ENCODE results near the gene SHISA8. TPM values are rescaled to one million over a fixed set of nuclear protein-coding genes. Genes with fewer than 3 reads are reported as not detected.

SHISA8 gene
- total RNA-seq, 2 experiments from 2014 or later: 0.56 to 0.60 TPM

- Mint-ChIP-seq H3K27me3 (peaks cover 26% of the 10 kb centered on the region), H3K4me1 (ENCODE audit: low read depth) (peaks cover 16% of the 10 kb centered on the region), H3K36me3 (ENCODE audit: low read depth) (no peaks in the 10 kb centered on the region), H3K27ac (no peak overlapping the region), H3K9me3 (no peaks in the 10 kb centered on the region), H3K4me3 (peak overlapping the region; percentile 83)
- Histone ChIP-seq H3K4me3 (ENCODE audit: low read length) (no peak overlapping the region), H3K9me3 (ENCODE audit: control insufficient read depth in 1 of 2, insufficient read depth in 1 of 2, low read length in 2 of 2) (peaks cover 0 to 8% of the 10 kb centered on the region in 2 experiments), H3K4me1 (ENCODE audit: insufficient read depth, low read length) (peaks cover 40% of the 10 kb centered on the region), H3K36me3 (ENCODE audit: insufficient read depth, low read length) (no peaks in the 10 kb centered on the region), H3K27ac (ENCODE audit: low read depth in 1 of 2, low read length in 2 of 2) (no peak overlapping the region), H3K27me3 (ENCODE audit: control insufficient read depth in 1 of 2, insufficient read depth in 2 of 2, low read length in 2 of 2) (peaks cover 18 to 23% of the 10 kb centered on the region in 2 experiments)
- POLR2A ChIA-PET: no interaction called here
- TF ChIP-seq CTCF (IDR thresholded peaks at IDR 0.05): no peak
- ATAC-seq (ENCODE audit: poor library complexity) (no peak), DNase-seq (peak in 3 of 14 experiments; percentile 50 to 70 (median 69))
- intact Hi-C loops (cut with DNase I, micrococcal nuclease): no loop called here
- CTCF ChIA-PET: interaction anchor here (1.2 to 2.2 kb wide), 2 partner anchors 8 to 33 kb away, joined by 3 to 8 read pairs; partner anchors contain the start of gene TNFRSF13C
Observed at GRCh38 chr22:41917903-41918791, 3.3 kb upstream of the SHISA8 start.

GRCh38 chr22:41917375-41917902 lies 2.6 kb upstream of the SHISA8 start:
- Mint-ChIP-seq H3K27ac (no peak overlapping the region), H3K36me3 (ENCODE audit: low read depth) (no peaks in the 10 kb centered on the region), H3K4me1 (ENCODE audit: low read depth) (peaks cover 16% of the 10 kb centered on the region), H3K4me3 (peak overlapping the region; percentile 25), H3K27me3 (peaks cover 33% of the 10 kb centered on the region), H3K9me3 (no peaks in the 10 kb centered on the region)
- peaks cover 0 to 15% of the 10 kb centered on the region in 2 experiments for H3K9me3 ChIP-seq (ENCODE audit: control insufficient read depth in 1 of 2, insufficient read depth in 1 of 2, low read length in 2 of 2)
- peaks cover 25 to 30% of the 10 kb centered on the region in 2 experiments for H3K27me3 ChIP-seq (ENCODE audit: control insufficient read depth in 1 of 2, insufficient read depth in 2 of 2, low read length in 2 of 2)
- ATAC-seq (ENCODE audit: poor library complexity) (no peak), DNase-seq (no peak)
- TF ChIP-seq CTCF (IDR thresholded peaks at IDR 0.05): no peak
- no peak overlapping the region for H3K27ac ChIP-seq (ENCODE audit: low read depth in 1 of 2, low read length in 2 of 2)
- H3K36me3 ChIP-seq (ENCODE audit: insufficient read depth, low read length): no peaks in the 10 kb centered on the region
- POLR2A ChIA-PET: no interaction called here
- intact Hi-C loops (cut with DNase I, micrococcal nuclease): no loop called here
- CTCF ChIA-PET: interaction anchor here (1.2 to 2.2 kb wide), 2 partner anchors 9 to 32 kb away, joined by 3 to 8 read pairs; partner anchors contain the start of gene TNFRSF13C
- peaks cover 40% of the 10 kb centered on the region for H3K4me1 ChIP-seq (ENCODE audit: insufficient read depth, low read length)
- H3K4me3 ChIP-seq (ENCODE audit: low read length): no peak overlapping the region

- Histone ChIP-seq H3K27ac (ENCODE audit: low read depth in 1 of 2, low read length in 2 of 2) (no peak overlapping the region), H3K36me3 (ENCODE audit: insufficient read depth, low read length) (no peaks in the 10 kb centered on the region), H3K4me3 (ENCODE audit: low read length) (no peak overlapping the region), H3K27me3 (ENCODE audit: control insufficient read depth in 1 of 2, insufficient read depth in 2 of 2, low read length in 2 of 2) (peaks cover 31 to 36% of the 10 kb centered on the region in 2 experiments), H3K4me1 (ENCODE audit: insufficient read depth, low read length) (peaks cover 40% of the 10 kb centered on the region), H3K9me3 (ENCODE audit: control insufficient read depth in 1 of 2, insufficient read depth in 1 of 2, low read length in 2 of 2) (peaks cover 0 to 20% of the 10 kb centered on the region in 2 experiments)
- H3K4me1 Mint-ChIP-seq (ENCODE audit: low read depth): peaks cover 16% of the 10 kb centered on the region
- peak overlapping the region; percentile 66 for H3K4me3 Mint-ChIP-seq
- peaks cover 39% of the 10 kb centered on the region for H3K27me3 Mint-ChIP-seq
- DNase-seq (no peak), ATAC-seq (ENCODE audit: poor library complexity) (no peak)
- ChIA-PET POLR2A (no interaction called here), CTCF (interaction anchor here (1.2 to 2.2 kb wide), 2 partner anchors 9 to 31 kb away, joined by 3 to 8 read pairs; partner anchors contain the start of gene TNFRSF13C)
- H3K9me3 Mint-ChIP-seq: no peaks in the 10 kb centered on the region
- H3K36me3 Mint-ChIP-seq (ENCODE audit: low read depth): no peaks in the 10 kb centered on the region
- intact Hi-C loops (cut with DNase I, micrococcal nuclease): no loop called here
- H3K27ac Mint-ChIP-seq: no peak overlapping the region
- no peak for TF ChIP-seq CTCF (IDR thresholded peaks at IDR 0.05)
Observed at GRCh38 chr22:41916745-41917358, 2.0 kb upstream of the SHISA8 start.
